HK-2 (cell line): ENCODE results near the gene CD180.

ENCODE experiments used
- DNase-seq: peaks from one replicate; pipeline ENCODE4 v3.0.0-alpha.2; 2018; ENCODE audit not compliant: unreplicated experiment

The CD180 gene

DNA sequence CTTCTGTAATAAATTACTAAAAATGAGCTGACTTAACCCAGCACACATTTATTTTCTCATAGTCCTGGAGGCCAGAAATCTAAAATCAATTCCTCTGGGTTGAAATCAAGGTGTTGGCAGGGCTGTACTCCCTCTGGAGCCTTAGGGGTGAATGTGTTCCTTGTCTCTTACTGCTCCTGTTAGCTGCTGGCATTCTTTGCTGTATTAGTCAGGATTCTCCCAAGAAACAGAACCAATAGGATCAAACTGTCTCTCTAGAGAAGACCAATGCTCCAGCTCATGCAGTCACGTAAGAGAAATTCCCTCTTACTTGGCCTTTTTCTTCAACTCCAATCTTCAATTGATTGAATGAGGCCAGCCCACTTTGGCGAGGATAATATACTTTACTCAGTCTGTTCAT lies 15.3 kb upstream of the CD180 start:
- no peak for DNase-seq

DNA sequence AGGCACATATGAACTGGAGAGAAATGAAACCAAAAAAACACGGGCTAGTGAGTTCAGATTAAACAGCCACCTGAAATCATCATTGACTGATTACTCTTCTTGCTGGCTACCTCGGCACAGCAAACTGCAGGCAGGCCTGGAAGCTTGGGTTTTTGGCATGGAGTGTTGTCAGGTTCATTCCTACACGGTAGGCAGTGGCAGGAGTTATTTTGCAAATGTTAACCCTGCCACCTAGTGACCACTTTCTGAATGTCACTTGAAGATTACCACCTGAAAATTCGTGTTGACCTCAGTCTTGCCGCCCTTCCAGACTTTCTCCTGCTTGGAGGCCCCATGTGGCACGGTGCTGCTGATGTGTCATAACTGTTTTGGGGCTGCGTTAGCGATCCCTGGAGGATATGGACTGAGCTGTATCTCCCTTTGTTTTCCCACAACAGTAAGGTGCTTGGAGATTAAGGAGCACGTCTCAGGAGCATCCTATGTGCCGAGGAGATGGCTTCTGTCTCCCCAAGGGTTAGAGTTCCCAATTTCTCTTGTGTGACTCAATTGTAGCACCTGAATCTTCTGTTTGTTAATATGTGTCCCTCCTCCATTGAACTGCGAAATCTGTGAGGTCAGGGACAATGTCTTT lies 12.7 kb upstream of the CD180 start:
- DNase-seq: peak; percentile 22

DNA sequence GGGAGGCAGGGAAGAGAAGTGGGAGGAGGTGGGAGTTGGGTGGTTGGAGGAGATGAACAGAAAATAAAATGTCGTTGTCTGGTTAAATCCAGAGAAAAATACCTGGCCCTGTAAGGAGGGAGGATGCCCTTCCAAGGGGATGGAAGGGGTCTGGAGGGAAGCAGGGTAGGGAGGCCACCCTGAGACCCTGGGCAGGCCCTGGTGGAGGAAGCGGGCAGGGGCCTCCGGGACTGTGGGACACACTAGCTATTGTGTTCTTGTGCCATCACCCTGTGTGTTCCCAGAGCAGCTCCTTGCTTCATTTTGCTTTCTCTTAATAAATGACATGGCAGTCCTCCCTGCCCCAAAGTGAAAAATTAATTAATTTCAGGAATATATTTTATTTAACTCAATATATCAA lies 11.8 kb upstream of the CD180 start:
- DNase-seq: no peak

DNA sequence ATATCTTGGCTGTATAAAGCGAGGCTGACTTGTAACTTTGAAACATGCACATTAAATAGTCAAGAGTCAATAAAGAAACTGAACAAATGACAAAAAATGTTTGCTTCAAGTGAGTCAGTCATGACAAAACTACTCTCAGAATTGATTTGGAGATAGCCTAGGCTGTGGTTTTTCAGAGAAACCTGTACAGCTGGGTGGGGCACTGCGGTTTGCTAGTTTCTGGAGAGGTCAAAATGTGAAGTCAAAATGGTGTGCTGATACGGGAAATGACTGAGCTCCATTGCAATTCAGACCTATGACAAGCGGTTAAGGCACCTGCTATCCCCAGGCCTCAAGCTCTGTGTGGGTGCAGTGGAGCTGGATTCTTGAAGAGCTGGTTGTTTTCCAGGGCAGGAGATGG lies 10.3 kb upstream of the CD180 start:
- DNase-seq: no peak

DNA sequence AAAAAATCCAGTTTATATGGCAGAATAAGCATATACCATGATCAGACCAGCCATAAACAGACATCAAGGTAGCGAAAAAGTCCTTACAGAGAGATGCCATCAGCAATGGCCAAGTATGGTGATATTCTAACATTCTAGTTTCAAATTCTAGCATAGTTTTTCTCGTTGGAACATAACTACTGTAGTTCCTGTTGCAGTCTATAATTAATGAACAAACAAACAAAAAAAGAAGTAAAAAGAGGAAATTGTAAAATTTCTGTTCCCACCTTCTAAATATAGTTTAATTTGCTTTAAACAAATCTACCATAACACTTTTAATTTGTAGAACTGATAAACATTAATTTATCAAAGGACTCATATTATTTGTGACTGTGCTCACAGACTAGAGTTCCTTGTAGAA lies 9.9 kb upstream of the CD180 start:
- no peak for DNase-seq

DNA sequence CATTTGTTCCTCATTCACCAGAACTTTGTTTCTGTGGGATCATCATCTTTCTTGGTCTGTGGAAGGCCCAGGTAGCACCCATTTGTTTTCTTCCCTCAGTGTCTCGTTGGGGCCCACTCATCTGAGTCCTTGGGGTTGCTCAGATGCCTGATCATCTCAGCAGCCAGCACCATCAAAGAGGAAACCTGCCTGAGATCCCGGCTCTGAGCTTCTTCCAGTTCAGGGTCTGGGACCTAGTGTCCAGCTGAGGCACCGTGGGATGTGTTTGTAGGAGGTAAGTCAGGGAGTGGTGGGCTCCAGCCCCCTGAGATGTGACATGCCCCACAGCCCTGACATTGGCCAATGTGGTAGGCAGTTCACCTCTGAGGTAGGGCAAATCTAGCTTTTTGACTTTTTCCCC lies 9.4 kb upstream of the CD180 start:
- no peak for DNase-seq

DNA sequence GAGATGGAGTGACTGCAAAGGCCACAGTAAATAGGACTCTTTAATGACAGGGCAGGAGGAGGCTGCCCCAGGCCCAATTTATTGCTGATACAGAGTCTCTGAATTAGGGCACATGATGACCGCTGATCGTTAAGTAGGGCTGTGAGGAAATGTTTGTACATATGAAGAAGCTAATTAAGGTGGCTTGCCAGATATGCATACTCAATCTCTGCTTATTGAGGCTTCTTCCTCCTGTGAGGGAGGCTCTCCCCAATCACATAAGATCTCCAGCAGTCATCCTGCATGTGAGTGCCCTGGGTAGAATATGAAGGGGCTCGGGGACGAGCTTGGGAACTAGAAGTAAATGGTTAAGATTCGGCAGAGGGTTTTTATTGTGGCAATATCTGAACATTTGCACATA lies 8.2 kb upstream of the CD180 start:
- no peak for DNase-seq

DNA sequence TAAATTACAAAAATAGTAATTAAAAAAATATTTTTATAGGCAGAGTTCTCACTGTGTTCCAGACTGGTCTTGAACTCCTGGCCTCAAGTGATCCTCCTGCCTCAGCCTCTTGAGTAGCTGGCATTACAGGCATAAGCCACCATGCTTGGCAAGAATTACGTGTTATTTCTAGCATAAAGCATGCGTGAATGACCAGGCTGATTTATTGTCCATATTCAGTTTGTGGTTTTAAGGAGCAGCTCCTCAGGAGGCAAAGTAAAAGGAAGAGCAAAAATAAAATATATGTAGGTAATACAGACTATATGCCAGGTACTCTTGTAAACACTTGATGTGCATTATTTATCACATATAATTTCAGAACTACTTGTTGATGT lies 7.1 kb upstream of the CD180 start:
- DNase-seq: no peak

DNA sequence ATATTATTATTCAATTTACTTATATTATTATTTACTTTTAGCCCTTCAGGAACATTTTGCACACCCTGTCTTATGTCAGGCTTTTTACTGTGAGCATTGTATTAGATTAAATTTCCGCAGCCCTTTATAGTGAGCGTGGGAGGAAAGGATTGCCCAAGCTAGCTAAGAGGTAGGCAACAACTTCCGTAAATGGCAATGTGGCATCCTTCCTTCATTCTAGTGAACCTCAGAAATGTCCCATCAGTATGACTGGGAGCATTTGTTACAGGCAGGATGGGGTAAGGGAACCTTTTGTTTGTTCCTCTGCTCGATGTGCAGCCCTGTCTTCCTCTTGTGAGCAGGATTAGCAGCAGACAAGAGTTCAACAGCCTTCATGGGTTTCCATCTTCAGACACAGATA lies 6.2 kb upstream of the CD180 start:
- no peak for DNase-seq

DNA sequence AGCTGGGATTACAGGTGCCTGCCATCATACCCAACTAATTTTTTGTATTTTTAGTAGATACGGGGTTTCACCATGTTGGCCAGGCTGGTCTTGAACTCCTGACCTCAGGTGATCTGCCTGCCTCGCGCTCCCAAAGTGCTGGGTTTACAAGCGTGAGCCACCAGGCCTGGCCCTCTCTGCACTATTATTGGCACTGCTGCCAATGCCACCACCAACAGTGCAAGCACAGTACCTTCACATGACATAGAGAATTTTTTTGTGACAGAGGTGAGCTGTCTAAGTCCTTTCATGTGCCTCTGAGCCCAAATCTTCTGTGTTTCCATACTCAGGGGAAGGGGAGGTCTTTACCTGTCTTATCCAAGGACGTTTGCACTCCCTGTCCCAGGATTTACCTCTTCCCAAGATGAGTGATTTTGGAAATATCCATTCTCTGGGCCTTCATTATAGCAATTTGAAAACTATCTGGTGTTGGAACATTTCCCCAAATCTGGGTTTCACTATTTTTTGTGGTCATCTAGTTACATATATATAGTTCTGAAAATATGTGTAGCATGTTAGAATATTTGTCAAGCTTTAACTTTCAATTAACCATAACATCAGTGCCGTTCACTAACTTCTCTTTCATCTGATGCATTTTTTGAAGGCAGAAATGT lies 5.4 kb upstream of the CD180 start:
- no peak for DNase-seq

DNA sequence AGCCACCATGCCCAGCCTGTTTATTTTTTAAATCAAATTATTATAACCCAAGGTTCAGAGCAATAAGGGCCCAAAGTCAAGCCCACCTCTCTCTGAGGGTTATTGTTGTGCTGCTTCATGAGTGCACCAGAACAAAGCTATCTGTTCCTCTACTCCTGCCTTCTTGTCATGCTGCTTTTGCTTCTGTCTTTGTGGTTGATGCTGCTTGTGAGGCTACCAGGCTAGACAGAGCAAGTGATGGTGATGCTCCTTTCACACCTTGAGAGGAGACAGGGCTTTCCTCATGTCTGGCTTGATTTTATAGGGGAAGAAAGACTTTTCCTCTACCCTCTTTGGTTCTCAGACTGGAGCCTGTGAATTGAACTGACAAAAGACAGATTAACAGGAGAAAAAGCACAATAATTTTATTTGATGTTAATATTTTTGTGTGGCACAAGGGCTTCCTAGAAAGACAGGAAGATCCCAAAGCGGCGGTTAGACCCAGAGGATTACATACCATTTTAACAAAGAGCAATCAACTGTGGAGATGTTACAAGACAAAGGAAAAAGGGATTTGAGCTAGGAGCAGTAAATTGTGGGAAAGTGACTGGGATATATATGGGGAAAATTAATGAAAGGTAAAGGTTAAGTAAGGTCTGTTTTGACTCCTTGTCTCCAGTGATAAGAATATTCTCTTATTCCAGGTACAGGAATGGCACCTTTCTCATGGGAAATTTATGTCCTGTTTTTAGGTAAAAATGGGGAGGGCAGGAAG lies 4.4 kb upstream of the CD180 start:
- no peak for DNase-seq

DNA sequence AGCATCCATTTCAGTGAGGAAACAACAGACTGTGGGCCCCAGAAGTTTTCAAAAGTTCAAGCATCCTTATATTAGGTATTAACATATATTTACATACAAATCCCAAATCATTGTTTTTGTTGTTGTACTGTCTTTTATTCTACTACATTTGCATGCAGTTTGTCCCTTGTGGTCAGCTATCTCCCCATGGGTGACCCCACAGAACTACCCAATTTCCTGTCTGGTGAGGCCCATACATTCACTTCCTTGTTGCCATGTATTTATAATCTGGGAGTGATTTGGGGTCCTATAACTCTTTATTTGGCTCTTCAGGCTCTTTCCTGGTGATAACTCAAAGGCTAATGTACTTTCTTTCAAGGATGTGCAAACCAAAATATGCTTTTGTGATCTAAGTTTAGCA lies 3.3 kb upstream of the CD180 start:
- no peak for DNase-seq

DNA sequence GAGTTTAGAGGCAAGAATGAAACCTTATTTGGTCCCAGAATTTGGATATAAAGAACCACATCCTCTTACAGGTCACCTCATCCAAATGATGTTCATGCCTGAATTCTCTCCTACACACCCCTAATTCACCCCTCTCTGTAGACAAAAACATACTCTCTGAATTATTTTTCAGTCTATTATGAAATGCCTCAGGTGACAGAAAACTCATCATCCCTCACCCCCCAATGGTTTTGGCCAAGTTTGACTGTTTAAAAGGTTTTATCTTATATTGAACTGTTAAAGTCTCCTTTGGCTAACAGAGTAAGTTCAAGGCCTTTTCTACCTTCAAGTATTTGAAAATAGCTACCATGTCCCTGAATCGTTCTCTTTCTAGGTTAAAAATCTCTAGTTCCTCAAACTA lies 2.3 kb upstream of the CD180 start:
- DNase-seq: no peak

DNA sequence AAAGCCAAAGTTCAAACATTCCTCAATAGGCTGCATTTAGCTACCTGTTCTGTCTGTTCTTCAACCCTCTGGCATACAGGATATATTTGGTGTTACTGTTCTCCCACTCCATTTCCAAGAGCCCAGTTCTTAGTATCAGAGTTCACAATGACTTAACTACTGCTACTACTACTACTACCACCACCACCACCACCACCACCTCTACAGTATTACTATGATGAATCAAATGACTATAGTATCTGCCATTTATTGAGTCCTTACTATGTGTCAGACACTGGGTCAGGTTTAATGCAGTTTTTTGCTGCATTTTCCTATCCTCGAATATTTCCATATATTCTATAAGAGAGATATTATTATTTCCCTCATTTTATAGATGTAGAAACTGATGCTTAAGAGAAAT lies 937 bp upstream of the CD180 start:
- DNase-seq: no peak

DNA sequence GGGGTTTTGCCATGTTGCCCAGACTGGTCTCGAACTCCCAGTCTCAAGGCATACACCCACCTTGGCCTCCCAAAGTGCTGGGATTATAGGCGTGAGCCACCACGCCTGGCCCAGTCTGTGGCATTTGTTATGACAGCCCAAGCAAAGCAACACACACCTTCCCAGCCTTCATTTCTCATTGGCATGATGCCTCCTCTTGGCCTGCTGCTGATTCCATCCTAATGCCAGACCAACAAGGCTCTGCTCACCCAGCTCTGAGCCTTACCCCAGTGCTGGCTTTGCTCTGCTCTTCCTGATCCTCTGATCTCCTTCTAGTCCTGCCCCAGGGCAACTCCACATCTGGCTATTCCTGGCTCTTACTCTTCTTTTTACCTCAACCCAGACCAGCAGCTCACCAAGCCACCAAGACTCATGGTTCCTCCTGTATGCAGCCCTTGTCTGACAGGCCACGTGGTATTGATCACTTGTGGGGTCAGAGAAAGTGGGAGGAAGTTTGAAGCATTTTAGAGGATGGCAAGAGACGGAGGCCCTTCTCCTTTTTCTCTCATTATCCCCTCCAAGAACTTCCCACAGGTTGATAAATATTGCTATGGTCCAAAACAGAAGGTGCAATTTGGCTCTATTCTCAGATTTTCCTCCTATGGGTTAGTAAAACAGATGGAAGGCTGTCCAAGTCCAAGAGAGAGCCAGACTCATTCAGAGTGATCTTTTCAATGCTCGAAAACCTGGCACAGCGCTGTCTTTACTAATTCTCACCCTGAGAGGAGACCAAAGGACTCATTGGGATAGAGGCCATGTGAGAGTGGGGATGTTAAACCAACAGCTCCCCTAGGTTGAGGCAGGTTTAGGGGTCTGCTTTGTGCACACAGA lies 958 bp downstream of the CD180 start:
- DNase-seq: no peak

DNA sequence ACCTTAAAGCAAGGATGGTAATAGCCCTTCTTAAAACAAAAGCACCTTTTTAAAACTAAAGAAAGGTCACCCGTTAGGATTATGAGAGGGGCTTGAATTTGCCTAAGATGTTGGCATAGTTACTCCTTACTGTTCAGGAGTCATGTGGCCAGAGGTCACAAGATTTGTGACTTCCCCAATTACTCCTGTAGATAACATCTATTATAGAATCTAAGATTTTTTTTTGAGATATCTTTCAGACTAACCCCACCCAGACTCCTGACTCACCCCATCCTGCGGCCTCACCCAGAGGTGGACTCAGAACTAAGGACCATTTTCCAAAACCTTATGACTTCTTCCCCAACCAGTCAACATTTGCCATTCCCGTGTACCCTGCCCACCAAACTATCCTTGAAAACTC lies 2.4 kb downstream of the CD180 start:
- no peak for DNase-seq

DNA sequence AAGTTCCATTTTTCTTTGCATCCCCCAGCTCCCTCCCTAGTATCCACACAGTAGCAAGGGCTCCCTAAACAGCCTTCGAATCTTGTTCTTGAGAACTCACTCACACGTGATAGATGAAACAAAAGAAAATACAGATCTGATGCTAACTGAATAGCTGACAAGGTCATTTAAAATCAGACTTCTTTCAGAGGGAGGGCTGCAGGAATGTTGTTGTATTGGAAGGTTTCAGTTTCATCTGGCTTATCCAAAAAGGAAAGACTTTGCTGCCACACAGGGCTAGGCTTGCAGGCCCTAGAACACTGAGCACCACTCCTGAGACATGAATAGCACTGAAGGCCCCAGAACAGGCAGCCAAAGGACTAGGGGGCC lies 3.2 kb downstream of the CD180 start:
- no peak for DNase-seq

DNA sequence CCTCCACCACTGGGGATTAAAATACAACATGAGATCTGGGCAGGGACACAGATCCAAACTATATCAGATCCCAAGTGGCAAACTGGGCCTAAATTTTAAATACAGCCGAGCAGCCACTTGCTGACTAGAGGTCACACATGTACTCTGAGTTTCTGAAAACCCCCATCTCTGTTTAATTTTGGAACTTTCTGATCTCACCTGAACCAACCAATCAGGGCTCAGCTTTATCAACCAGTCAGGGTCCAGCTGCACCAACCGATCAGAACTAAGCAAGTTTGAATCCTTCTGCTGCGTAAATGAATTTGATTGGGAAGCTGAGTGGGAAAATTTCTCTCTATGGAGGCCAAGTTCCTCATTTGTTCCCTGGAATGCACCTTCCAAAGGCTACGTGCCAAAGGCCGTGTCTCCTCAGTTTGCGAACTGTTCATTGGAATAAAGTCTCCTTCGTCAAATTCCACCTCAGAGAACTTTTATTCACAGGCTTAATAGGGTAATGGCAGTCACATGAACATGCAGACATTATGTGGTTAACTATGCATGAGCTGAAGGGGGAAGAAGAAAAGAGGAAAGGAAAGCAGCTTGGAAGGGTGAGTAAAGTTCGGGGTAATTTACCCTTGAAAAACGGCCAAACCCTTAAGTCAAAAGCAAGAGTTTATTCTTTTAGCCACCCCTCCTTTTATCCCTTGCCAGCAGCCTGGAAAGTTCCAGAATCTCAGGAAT lies 3.7 kb downstream of the CD180 start:
- no peak for DNase-seq

DNA sequence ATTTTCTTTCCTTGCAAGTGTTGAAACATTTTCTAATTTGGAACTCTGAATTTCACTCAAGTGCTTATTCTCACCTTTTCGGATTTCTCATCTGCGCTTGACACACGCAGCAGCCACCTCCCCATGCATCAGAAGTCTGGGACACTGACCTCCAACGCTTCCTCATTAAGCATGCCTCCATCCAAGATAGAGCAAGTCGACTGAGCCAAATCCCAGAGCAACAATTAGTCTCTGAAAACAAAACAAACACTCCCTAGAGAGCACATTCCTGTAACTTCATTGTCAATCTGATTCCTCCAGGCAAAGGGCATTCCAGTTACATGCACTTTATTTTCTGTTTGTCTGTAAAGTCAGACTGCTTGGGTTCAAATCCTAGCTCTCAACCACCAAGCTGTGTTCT lies 5.7 kb downstream of the CD180 start:
- no peak for DNase-seq

DNA sequence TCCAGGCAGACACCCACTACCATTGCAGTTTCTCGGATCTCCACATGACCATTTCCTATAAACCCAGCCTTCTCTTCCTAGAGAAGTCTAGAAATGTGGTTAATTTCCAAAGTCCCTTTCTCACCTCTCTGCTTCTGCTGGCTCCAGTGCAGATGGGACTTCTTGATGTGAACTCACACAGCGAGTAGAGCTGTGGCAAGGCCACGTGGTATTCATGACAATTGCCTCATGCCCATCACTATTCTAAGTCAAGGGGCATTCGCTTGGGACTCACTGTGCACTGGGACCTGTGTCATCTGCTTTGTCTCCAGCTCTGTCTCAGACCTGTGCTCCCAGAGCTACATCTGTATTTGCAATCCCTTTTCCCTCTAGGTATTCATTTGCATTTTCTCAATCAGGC lies 6.2 kb downstream of the CD180 start:
- DNase-seq: no peak

DNA sequence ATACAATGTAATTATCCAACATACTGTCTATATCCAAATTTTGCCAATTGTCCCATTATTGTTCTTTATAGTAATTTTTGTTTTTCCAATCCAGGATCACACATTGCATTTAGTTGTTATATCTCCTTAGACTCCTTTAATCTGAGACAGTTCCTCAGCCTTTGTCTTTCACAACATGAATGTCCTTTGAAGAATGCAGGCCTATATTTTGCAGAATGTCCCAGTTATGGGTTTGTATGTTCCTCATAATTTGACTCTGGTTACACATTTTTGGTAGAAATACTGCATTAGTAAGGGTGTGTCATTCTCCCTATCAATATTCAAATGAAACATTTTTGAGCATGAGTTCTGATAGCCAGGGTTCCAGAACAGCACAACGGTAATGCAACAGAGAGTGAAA lies 6.7 kb downstream of the CD180 start:
- DNase-seq: no peak

DNA sequence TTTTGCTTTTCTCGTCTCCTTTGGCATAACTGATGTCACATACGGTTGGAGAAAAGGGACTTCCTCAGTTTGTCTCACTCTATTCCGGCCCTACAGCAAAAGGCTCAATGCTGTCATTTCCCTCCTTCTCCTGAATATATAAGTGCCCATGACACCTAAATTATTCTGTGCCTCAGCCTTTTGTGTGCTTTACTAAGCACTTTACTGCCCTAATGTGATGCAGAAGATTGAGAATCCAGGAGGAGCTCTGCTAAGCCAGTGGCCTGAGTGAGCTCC lies 7.6 kb downstream of the CD180 start:
- no peak for DNase-seq
